Measurements from ENCODE around the gene B2M. TPM values are rescaled to one million over a fixed set of nuclear protein-coding genes. Genes with fewer than 3 reads are reported as not detected.

The B2M gene
- total and polyA plus RNA-seq, 2 experiments from 2014 or later = 167 to 180 TPM

DNA sequence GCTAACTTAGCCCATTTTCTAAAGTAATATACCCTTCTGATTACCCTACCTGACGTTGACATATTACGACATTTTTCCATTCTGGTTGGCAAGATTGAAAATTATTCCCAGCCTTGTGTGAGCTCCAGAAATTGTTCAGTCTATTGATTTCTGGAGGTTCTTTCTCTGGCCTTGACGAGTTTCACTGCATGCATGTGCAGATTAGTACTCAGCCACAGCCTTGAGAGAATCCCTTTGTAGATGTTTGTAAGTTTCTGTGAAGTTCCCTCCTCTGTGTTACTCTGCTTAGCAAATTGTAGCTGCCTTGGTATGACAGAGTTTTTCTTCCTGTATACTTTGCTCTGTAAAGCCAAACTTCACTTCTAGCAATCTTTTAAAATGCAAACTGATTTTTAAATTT lies 52.5 kb downstream of the B2M start:
- H3K27ac ChIP-seq (ENCODE audit: low read depth) = no peak overlapping the region
- H3K4me1 Mint-ChIP-seq = no peaks in the 10 kb centered on the region

DNA sequence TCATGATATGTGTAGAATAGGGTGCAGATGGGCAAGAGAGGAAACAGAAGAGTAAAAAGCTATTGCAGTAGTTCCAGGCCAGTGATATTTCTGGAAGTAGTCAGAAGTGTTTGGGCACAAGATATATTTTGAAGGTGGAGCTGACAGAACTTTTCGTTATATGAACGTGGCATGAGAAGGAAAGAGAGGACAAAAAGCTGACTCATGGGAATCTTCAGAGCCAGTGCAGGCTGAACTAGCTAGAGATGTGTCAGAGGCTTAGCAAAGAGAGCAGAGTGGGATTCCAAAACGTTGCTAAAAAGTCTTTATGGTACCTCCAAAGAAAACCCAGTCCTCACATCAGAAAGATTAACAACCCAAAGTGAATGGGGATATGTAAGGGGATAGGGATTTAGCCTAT lies 53.7 kb downstream of the B2M start:
- Histone ChIP-seq H3K4me1 (ENCODE audit: insufficient read depth) (no peaks in the 10 kb centered on the region), H3K4me3 (no peak overlapping the region), H3K36me3 (ENCODE audit: insufficient read depth) (no peaks in the 10 kb centered on the region), H3K4me2 (no peak overlapping the region), H3F3A (replicated peaks; ENCODE audit: low read depth) (no peaks in the 10 kb centered on the region), H4K20me1 (replicated peaks; ENCODE audit: insufficient read depth) (no peaks in the 10 kb centered on the region), H3K79me2 (replicated peaks; ENCODE audit: insufficient read depth) (no peaks in the 10 kb centered on the region), H3K27me3 (ENCODE audit: insufficient read depth) (no peaks in the 10 kb centered on the region), H2AFZ (no peak overlapping the region), H3K27ac (ENCODE audit: low read depth) (no peak overlapping the region), H3K9me2 (ENCODE audit: insufficient read depth) (no peaks in the 10 kb centered on the region; the same call in 1 of the 2 replicates)
- H3K4me1 Mint-ChIP-seq = no peaks in the 10 kb centered on the region
- no peaks in the 10 kb centered on the region for H3K27me3 Mint-ChIP-seq (ENCODE audit: insufficient read depth, low read depth, poor library complexity)
- no peak for DNase-seq (ENCODE audit: low spot score)
- peaks cover 8% of the 10 kb centered on the region for H3K9me3 Mint-ChIP-seq
- H3K27ac Mint-ChIP-seq = no peak overlapping the region
- no peak for ATAC-seq
- H3K4me3 Mint-ChIP-seq = no peak overlapping the region
- no peaks in the 10 kb centered on the region for H3K36me3 Mint-ChIP-seq (ENCODE audit: low read depth)
- TF ChIP-seq ZNF114 (CRISPR knock-in tag; IDR thresholded peaks at IDR 0.05) (no peak), EZH2 (IDR thresholded peaks at IDR 0.05; ENCODE audit: low read depth, unreplicated experiment) (no peak), ZNF331 (CRISPR knock-in tag; IDR thresholded peaks at IDR 0.05; ENCODE audit: low read depth) (no peak), JUNB (IDR thresholded peaks at IDR 0.05; ENCODE audit: unreplicated experiment) (no peak), STAT1 (IDR thresholded peaks at IDR 0.05; ENCODE audit: unreplicated experiment) (no peak)
- TF ChIP-seq, protein P1, sequence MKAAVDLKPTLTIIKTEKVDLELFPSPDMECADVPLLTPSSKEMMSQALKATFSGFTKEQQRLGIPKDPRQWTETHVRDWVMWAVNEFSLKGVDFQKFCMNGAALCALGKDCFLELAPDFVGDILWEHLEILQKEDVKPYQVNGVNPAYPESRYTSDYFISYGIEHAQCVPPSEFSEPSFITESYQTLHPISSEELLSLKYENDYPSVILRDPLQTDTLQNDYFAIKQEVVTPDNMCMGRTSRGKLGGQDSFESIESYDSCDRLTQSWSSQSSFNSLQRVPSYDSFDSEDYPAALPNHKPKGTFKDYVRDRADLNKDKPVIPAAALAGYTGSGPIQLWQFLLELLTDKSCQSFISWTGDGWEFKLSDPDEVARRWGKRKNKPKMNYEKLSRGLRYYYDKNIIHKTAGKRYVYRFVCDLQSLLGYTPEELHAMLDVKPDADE (IDR thresholded peaks at IDR 0.05) = no peak
- TF ChIP-seq, protein P2, sequence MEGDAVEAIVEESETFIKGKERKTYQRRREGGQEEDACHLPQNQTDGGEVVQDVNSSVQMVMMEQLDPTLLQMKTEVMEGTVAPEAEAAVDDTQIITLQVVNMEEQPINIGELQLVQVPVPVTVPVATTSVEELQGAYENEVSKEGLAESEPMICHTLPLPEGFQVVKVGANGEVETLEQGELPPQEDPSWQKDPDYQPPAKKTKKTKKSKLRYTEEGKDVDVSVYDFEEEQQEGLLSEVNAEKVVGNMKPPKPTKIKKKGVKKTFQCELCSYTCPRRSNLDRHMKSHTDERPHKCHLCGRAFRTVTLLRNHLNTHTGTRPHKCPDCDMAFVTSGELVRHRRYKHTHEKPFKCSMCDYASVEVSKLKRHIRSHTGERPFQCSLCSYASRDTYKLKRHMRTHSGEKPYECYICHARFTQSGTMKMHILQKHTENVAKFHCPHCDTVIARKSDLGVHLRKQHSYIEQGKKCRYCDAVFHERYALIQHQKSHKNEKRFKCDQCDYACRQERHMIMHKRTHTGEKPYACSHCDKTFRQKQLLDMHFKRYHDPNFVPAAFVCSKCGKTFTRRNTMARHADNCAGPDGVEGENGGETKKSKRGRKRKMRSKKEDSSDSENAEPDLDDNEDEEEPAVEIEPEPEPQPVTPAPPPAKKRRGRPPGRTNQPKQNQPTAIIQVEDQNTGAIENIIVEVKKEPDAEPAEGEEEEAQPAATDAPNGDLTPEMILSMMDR (conservative IDR thresholded peaks at IDR 0.05; ENCODE audit: low read depth in 2 of 2) = no peak
- TF ChIP-seq, protein P3, sequence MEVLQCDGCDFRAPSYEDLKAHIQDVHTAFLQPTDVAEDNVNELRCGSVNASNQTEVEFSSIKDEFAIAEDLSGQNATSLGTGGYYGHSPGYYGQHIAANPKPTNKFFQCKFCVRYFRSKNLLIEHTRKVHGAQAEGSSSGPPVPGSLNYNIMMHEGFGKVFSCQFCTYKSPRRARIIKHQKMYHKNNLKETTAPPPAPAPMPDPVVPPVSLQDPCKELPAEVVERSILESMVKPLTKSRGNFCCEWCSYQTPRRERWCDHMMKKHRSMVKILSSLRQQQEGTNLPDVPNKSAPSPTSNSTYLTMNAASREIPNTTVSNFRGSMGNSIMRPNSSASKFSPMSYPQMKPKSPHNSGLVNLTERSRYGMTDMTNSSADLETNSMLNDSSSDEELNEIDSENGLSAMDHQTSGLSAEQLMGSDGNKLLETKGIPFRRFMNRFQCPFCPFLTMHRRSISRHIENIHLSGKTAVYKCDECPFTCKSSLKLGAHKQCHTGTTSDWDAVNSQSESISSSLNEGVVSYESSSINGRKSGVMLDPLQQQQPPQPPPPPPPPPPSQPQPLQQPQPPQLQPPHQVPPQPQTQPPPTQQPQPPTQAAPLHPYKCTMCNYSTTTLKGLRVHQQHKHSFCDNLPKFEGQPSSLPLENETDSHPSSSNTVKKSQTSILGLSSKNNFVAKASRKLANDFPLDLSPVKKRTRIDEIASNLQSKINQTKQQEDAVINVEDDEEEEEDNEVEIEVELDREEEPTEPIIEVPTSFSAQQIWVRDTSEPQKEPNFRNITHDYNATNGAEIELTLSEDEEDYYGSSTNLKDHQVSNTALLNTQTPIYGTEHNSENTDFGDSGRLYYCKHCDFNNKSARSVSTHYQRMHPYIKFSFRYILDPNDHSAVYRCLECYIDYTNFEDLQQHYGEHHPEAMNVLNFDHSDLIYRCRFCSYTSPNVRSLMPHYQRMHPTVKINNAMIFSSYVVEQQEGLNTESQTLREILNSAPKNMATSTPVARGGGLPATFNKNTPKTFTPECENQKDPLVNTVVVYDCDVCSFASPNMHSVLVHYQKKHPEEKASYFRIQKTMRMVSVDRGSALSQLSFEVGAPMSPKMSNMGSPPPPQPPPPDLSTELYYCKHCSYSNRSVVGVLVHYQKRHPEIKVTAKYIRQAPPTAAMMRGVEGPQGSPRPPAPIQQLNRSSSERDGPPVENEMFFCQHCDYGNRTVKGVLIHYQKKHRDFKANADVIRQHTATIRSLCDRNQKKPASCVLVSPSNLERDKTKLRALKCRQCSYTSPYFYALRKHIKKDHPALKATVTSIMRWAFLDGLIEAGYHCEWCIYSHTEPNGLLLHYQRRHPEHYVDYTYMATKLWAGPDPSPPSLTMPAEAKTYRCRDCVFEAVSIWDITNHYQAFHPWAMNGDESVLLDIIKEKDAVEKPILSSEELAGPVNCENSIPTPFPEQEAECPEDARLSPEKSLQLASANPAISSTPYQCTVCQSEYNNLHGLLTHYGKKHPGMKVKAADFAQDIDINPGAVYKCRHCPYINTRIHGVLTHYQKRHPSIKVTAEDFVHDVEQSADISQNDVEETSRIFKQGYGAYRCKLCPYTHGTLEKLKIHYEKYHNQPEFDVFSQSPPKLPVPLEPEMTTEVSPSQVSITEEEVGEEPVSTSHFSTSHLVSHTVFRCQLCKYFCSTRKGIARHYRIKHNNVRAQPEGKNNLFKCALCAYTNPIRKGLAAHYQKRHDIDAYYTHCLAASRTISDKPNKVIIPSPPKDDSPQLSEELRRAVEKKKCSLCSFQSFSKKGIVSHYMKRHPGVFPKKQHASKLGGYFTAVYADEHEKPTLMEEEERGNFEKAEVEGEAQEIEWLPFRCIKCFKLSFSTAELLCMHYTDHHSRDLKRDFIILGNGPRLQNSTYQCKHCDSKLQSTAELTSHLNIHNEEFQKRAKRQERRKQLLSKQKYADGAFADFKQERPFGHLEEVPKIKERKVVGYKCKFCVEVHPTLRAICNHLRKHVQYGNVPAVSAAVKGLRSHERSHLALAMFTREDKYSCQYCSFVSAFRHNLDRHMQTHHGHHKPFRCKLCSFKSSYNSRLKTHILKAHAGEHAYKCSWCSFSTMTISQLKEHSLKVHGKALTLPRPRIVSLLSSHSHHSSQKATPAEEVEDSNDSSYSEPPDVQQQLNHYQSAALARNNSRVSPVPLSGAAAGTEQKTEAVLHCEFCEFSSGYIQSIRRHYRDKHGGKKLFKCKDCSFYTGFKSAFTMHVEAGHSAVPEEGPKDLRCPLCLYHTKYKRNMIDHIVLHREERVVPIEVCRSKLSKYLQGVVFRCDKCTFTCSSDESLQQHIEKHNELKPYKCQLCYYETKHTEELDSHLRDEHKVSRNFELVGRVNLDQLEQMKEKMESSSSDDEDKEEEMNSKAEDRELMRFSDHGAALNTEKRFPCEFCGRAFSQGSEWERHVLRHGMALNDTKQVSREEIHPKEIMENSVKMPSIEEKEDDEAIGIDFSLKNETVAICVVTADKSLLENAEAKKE (CRISPR knock-in tag; IDR thresholded peaks at IDR 0.05) = no peak
- TF ChIP-seq, protein P4, sequence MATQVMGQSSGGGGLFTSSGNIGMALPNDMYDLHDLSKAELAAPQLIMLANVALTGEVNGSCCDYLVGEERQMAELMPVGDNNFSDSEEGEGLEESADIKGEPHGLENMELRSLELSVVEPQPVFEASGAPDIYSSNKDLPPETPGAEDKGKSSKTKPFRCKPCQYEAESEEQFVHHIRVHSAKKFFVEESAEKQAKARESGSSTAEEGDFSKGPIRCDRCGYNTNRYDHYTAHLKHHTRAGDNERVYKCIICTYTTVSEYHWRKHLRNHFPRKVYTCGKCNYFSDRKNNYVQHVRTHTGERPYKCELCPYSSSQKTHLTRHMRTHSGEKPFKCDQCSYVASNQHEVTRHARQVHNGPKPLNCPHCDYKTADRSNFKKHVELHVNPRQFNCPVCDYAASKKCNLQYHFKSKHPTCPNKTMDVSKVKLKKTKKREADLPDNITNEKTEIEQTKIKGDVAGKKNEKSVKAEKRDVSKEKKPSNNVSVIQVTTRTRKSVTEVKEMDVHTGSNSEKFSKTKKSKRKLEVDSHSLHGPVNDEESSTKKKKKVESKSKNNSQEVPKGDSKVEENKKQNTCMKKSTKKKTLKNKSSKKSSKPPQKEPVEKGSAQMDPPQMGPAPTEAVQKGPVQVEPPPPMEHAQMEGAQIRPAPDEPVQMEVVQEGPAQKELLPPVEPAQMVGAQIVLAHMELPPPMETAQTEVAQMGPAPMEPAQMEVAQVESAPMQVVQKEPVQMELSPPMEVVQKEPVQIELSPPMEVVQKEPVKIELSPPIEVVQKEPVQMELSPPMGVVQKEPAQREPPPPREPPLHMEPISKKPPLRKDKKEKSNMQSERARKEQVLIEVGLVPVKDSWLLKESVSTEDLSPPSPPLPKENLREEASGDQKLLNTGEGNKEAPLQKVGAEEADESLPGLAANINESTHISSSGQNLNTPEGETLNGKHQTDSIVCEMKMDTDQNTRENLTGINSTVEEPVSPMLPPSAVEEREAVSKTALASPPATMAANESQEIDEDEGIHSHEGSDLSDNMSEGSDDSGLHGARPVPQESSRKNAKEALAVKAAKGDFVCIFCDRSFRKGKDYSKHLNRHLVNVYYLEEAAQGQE (IDR thresholded peaks at IDR 0.05; ENCODE audit: unreplicated experiment) = no peak

More for the DNA sequence above, 52.5 kb downstream of the B2M start:
- Mint-ChIP-seq H3K36me3 (ENCODE audit: low read depth) (no peaks in the 10 kb centered on the region), H3K27me3 (ENCODE audit: insufficient read depth, low read depth, poor library complexity) (no peaks in the 10 kb centered on the region), H3K27ac (no peak overlapping the region), H3K9me3 (0 out of 3 replicates have a peak, but pooled peaks cover 2% of the 10 kb centered on the region), H3K4me3 (no peak overlapping the region)
- no peak overlapping the region; the same call in 1 of the 2 replicates for H2AFZ ChIP-seq
- H3K27me3 ChIP-seq (ENCODE audit: insufficient read depth) = no peaks in the 10 kb centered on the region
- no peaks in the 10 kb centered on the region for H4K20me1 ChIP-seq (replicated peaks; ENCODE audit: insufficient read depth)
- H3K36me3 ChIP-seq (ENCODE audit: insufficient read depth) = no peaks in the 10 kb centered on the region
- H3K79me2 ChIP-seq (replicated peaks; ENCODE audit: insufficient read depth) = no peaks in the 10 kb centered on the region
- H3K4me3 ChIP-seq = no peak overlapping the region
- ATAC-seq (no peak), DNase-seq (ENCODE audit: low spot score) (no peak)
- no peak overlapping the region for H3K4me2 ChIP-seq
- H3K9me2 ChIP-seq (ENCODE audit: insufficient read depth) = no peaks in the 10 kb centered on the region; the same call in 1 of the 2 replicates
- no peak for TF ChIP-seq CREB1 (CRISPR knock-in tag; IDR thresholded peaks at IDR 0.05; ENCODE audit: low read depth)
- H3K4me1 ChIP-seq (ENCODE audit: insufficient read depth) = no peaks in the 10 kb centered on the region
- H3F3A ChIP-seq (replicated peaks; ENCODE audit: low read depth) = no peaks in the 10 kb centered on the region
